D721Med (cell line): Measurements from ENCODE around the gene APLF.

ENCODE experiments used
- DNase-seq: peaks from one replicate; pipeline ENCODE4 v3.0.0; 2011; ENCODE audit warnings: low spot score; ENCODE audit not compliant: insufficient read length
- FAIRE-seq: peaks from 2 replicates; lab custom pipeline; 2011; peaks lifted over from hg19 to GRCh38; lab: Jason Lieb, UNC
- TF ChIP-seq, protein P1 (sequence below): IDR thresholded peaks from 2 replicates; pipeline ENCODE4 v1.5.1; 2012; ENCODE audit warnings: mild to moderate bottlenecking, control low read depth; ENCODE audit not compliant: insufficient read depth; ENCODE audit errors: missing control alignments

APLF gene, protein sequence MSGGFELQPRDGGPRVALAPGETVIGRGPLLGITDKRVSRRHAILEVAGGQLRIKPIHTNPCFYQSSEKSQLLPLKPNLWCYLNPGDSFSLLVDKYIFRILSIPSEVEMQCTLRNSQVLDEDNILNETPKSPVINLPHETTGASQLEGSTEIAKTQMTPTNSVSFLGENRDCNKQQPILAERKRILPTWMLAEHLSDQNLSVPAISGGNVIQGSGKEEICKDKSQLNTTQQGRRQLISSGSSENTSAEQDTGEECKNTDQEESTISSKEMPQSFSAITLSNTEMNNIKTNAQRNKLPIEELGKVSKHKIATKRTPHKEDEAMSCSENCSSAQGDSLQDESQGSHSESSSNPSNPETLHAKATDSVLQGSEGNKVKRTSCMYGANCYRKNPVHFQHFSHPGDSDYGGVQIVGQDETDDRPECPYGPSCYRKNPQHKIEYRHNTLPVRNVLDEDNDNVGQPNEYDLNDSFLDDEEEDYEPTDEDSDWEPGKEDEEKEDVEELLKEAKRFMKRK

DNA sequence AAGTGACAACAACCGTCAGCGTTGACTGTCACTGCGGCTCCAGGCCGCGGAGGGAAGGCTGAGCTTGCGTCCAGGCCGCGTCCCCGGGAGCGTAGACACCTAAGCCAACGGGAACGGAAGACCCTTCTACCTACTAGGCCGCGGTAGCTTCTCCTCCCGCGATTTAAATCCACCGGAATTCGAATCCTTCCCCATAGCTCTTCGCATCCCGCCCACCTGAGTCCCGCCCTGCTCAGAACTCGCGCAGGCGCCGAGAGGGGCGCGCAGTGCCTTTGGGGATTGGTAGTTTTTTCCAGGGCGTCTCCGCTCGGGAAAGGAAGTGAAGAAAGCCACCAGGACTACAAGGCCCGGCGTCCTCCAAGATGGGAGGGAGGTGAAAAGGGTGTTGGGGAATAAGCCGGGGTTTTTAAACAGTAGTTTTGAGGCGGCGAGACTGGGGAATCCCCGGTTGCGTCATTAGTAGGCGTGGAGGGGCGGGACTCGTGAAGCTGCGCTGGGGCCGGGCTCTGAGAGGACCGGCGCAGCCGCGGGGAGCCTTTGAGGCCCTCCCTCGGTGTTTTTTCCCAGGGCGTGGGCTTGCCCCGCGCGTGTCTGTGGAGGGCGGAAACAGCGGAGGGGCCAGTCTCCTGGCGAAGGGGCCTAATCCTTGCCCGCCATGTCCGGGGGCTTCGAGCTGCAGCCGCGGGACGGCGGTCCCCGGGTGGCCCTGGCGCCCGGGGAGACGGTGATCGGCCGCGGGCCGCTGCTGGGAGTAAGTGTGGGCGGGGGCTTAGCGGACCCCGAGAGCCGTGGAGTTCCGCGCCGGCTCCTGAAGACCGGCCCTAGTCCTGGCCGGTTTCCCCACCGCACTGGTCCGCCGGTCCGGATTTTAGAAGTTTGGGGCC is at the start of gene APLF, which contains the start of gene FBXO48:
Gene APLF (plus strand): TSS at position 509 of the 884 bp plus-strand sequence. CDS start 147 bp downstream, at position 656.
Gene FBXO48 (minus strand): TSS at position 218 of the 884 bp plus-strand sequence. CDS start 2,149 bp downstream, outside the sequence.
- FAIRE-seq (no peak), DNase-seq (peak; percentile 82)
- TF ChIP-seq, protein P1, sequence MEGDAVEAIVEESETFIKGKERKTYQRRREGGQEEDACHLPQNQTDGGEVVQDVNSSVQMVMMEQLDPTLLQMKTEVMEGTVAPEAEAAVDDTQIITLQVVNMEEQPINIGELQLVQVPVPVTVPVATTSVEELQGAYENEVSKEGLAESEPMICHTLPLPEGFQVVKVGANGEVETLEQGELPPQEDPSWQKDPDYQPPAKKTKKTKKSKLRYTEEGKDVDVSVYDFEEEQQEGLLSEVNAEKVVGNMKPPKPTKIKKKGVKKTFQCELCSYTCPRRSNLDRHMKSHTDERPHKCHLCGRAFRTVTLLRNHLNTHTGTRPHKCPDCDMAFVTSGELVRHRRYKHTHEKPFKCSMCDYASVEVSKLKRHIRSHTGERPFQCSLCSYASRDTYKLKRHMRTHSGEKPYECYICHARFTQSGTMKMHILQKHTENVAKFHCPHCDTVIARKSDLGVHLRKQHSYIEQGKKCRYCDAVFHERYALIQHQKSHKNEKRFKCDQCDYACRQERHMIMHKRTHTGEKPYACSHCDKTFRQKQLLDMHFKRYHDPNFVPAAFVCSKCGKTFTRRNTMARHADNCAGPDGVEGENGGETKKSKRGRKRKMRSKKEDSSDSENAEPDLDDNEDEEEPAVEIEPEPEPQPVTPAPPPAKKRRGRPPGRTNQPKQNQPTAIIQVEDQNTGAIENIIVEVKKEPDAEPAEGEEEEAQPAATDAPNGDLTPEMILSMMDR: no peak

DNA sequence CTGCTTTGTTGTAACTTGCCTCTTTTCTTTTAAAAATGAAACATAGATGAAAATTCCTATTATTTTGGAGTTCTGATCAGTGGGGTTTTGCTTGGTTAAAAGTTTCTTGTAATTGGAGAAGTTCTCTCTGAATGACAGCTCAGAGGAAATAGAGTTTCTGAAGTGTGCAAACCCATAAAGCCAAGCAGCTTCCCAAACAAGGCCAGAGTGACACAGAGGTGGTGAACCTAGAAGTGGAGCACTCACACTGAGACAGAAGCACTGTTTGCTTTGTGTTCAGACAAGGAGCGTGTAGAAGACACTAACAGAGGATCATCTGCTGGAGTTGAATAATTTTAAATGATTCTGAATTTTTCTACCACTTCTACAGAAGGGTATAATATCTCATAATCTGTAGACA is 49.5 kb upstream of the APLF start:
- TF ChIP-seq, protein P1: no peak
- DNase-seq (no peak), FAIRE-seq (no peak)

DNA sequence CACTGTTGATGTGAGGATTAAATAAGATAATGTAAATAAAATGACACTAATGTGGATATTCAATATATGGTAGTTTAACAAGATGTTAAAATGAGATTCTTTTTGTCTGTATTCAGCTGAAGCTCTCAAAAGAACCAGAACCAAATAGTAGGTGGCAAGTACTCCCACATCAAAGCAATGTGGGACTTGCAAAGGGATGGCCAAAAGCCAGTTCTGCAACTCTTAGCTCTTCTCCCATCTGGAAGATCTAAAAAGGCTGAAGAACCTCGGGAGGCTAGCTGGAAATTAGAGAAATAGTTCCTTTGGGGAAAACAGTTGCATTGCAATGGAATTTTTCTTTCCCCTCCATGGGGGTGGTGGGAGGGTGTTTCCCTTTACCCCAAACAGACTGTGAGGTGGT is 49.0 kb upstream of the APLF start:
- DNase-seq: no peak
- TF ChIP-seq, protein P1: no peak

DNA sequence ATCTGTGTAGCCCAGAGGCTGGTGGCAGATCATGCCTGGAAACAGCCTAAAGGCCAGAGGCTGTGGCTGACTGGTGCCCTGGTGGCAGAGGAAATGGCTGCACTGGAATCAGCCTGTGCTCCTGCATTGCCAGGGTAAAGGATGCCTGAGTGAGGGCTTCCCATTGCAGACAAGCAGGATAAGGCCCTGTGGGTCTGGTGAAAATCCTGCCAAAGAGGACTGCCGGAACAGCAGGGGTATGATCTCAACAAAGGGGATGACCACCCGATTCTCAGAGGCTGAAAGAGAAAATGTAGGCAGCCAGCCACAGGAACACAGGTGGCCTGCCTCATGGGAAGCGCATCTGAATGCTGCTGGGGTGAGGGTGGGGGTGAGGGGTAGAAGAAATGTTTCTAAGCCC is 48.5 kb upstream of the APLF start:
- TF ChIP-seq, protein P1: no peak
- DNase-seq (no peak), FAIRE-seq (no peak)

More for the DNA sequence above, 49.0 kb upstream of the APLF start:
- no peak for FAIRE-seq

DNA sequence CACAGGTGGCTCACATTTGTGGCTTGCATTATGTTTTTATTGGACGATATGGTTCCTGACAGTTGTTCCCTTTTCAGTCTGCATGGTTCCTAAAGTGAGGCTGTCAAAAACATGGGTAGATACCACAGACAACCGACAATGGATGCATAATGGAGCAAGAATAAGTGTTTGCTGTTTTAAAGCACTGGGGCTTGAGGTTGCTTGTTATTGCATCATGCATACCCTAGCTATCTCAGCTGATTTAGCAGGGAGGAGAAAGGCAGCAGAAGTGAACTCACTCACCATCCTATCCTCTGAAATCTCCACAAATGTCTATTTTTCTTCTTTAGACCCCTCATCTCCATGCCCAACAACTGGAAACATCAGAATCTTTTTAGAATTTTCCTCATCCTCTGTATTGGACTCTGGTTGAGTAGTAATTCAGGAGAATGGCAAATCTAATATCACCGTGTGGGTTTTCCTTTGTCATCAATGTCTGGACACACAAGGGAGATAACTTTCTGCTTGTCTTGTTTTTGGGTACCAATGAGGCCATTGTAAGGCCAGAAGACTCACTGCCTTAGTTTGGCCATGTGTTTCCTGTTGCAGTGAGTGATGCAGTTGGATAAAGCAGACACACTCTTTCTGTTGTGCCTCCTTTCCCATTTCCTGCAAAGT is 47.0 kb upstream of the APLF start:
- DNase-seq (no peak), FAIRE-seq (no peak)
- TF ChIP-seq, protein P1: no peak

DNA sequence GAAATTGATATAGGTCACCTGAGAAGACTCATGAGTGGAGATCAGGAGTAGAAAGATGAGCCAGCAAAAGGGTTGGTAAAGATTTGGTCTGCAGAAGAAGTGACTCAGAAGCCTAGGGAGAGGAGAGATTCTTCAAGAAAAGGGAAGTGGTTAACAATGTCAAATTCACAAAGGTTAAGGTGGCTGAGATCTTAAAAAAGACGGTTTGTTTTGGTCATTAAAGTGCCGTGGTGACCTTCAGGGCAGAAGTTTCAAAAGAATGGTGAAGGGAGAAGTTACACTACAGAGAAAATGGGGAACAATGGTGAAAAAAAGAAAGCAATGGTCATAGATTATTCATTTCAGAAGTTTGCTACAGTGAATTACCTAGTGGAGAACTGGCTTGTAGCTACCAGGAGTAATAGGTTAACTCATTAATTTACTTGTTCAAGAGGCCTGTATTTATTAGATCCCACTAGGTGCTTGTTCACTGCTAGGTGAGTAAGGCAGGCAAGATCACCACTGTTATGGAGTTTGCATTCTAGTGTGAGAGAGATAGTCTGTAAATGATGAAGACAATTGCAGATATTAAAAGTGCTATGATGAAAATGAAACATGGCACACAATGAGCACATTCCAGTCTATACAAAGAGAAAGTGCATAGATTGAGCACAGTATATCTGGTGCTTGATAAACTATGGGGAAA is 43.3 kb upstream of the APLF start:
- FAIRE-seq (no peak), DNase-seq (no peak)
- TF ChIP-seq, protein P1: no peak
